Mesendoderm (in vitro differentiated cells): ENCODE results near the gene USP2.

ENCODE experiments used
- DNase-seq: peaks from one replicate; pipeline ENCODE4 v3.0.0; 2013
- H2AK5ac ChIP-seq: 2 replicates; pipeline ENCODE4 v1.6.1; 2013; ENCODE audit warnings: low read length, inconsistent platforms
- H2BK120ac ChIP-seq: 2 replicates; pipeline ENCODE4 v1.6.1; 2013; ENCODE audit warnings: low read depth, mild to moderate bottlenecking, low read length, moderate library complexity, mixed read lengths
- H2BK15ac ChIP-seq: replicated peaks from 2 replicates; pipeline ENCODE4 v1.6.1; 2013; ENCODE audit warnings: low read depth, mild to moderate bottlenecking, moderate library complexity
- H2BK5ac ChIP-seq: 2 replicates; pipeline ENCODE4 v1.6.1; 2013; ENCODE audit warnings: low read length, inconsistent platforms
- H3K18ac ChIP-seq: 2 replicates; pipeline ENCODE4 v1.6.1; 2013; ENCODE audit warnings: mild to moderate bottlenecking, low read length, mixed read lengths
- H3K23ac ChIP-seq: one replicate; pipeline ENCODE4 v1.6.1; 2013; ENCODE audit warnings: low read length
- H3K27ac ChIP-seq: 2 replicates; pipeline ENCODE4 v1.5.1; 2013; ENCODE audit warnings: low read depth, mild to moderate bottlenecking, inconsistent platforms, low read length, moderate library complexity
- H3K27me3 ChIP-seq: 2 replicates; pipeline ENCODE4 v1.6.1; 2013; ENCODE audit warnings: low read length, control low read depth, mild to moderate bottlenecking, inconsistent platforms; ENCODE audit not compliant: insufficient read depth, poor library complexity
- H3K36me3 ChIP-seq: 2 replicates; pipeline ENCODE4 v1.6.1; 2013; ENCODE audit warnings: low read length, inconsistent platforms; ENCODE audit not compliant: control insufficient read depth, insufficient read depth
- H3K4ac ChIP-seq: one replicate; pipeline ENCODE4 v1.6.1; 2013; ENCODE audit warnings: low read depth, mild to moderate bottlenecking, low read length, moderate library complexity
- H3K4me1 ChIP-seq: 2 replicates; pipeline ENCODE4 v1.6.1; 2013; ENCODE audit warnings: low read depth, low read length, inconsistent platforms; ENCODE audit not compliant: control insufficient read depth
- H3K4me2 ChIP-seq: 2 replicates; pipeline ENCODE4 v1.6.1; 2013; ENCODE audit warnings: low read length
- H3K4me3 ChIP-seq: 2 replicates; pipeline ENCODE4 v1.5.1; 2013; ENCODE audit warnings: mild to moderate bottlenecking, low read length
- H3K56ac ChIP-seq: one replicate; pipeline ENCODE4 v1.6.1; 2013; ENCODE audit warnings: low read length
- H3K79me1 ChIP-seq: 2 replicates; pipeline ENCODE4 v1.6.1; 2013; ENCODE audit warnings: low read length, inconsistent platforms
- H3K79me2 ChIP-seq: 2 replicates; pipeline ENCODE4 v1.6.1; 2013; ENCODE audit warnings: mild to moderate bottlenecking, low read length; ENCODE audit not compliant: control insufficient read depth, insufficient read depth
- H3K9ac ChIP-seq: 2 replicates; pipeline ENCODE4 v1.6.1; 2013; ENCODE audit warnings: low read length, inconsistent platforms
- H4K5ac ChIP-seq: one replicate; pipeline ENCODE4 v1.6.1; 2013; ENCODE audit warnings: low read length
- H4K8ac ChIP-seq: one replicate; pipeline ENCODE4 v1.6.1; 2013; ENCODE audit warnings: low read depth, mild to moderate bottlenecking, control low read depth, low read length, moderate library complexity
- WGBS: extraction: QIAGEN DNeasy Blood & Tissue Kit; methylation state at CpG from one replicate; pipeline ENCODE4 v1.1.7; 2013; ENCODE audit warnings: low lambda C conversion rate, missing lambda C conversion rate; ENCODE audit not compliant: insufficient coverage; ENCODE audit errors: extremely low coverage; 5-methylcytosine and 5-hydroxymethylcytosine counted together

The USP2 gene

DNA sequence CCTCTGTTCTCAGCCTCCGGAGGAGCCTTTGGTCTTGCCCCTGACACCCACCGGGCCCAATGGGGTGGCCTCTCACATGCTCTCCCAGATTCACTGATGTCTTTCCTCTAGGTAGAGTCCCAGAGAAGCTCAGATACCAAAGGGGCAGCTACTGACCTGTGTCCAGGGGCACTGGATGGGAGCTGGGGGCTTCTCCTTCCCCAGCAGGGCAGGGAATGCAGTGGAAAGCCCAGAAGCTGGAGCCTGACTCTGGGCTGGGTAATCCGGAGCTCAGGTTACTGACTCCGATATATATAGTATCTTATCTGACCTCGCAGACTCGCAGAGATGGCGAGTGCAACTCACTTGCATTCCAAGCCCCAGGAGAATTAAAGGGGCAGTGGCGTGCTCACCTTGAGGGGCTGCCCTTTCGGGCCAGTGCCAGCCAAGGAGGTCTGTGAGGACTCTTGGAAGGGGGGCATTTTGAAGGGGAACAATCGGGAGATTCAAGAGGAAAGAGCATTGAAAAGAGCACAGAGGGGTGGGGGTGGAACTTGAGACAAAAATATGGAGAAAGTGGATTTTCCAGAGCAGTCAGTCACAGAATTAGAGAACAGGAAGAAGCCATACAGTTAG, 2.5 kb downstream of the USP2 start:
- peak overlapping the region; percentile 56 for H3K9ac ChIP-seq
- H3K4me2 ChIP-seq, result peak overlapping the region; percentile 14
- no peak overlapping the region for H4K8ac ChIP-seq
- H3K56ac ChIP-seq, result peak overlapping the region; percentile 79
- H2BK120ac ChIP-seq, result peak overlapping the region; percentile 66
- H3K4ac ChIP-seq, result peak overlapping the region; percentile 77
- peak overlapping the region; percentile 86 for H3K27ac ChIP-seq
- no peaks in the 10 kb centered on the region for H3K79me2 ChIP-seq
- peak overlapping the region; percentile 7 for H3K18ac ChIP-seq
- H2BK15ac ChIP-seq, result no peak overlapping the region
- no peak overlapping the region for H3K4me3 ChIP-seq
- H3K23ac ChIP-seq, result no peak overlapping the region
- no peak overlapping the region for H4K5ac ChIP-seq
- WGBS, result no CpG with 5 or more reads among the region's 10 CpGs
- peak overlapping the region; percentile 72 for H2BK5ac ChIP-seq
- DNase-seq, result peak; percentile 87
- H3K36me3 ChIP-seq, result no peaks in the 10 kb centered on the region
- H3K79me1 ChIP-seq, result no peaks in the 10 kb centered on the region
- H3K4me1 ChIP-seq, result peaks cover 41% of the 10 kb centered on the region
- H2AK5ac ChIP-seq, result no peak overlapping the region
- no peaks in the 10 kb centered on the region for H3K27me3 ChIP-seq

DNA sequence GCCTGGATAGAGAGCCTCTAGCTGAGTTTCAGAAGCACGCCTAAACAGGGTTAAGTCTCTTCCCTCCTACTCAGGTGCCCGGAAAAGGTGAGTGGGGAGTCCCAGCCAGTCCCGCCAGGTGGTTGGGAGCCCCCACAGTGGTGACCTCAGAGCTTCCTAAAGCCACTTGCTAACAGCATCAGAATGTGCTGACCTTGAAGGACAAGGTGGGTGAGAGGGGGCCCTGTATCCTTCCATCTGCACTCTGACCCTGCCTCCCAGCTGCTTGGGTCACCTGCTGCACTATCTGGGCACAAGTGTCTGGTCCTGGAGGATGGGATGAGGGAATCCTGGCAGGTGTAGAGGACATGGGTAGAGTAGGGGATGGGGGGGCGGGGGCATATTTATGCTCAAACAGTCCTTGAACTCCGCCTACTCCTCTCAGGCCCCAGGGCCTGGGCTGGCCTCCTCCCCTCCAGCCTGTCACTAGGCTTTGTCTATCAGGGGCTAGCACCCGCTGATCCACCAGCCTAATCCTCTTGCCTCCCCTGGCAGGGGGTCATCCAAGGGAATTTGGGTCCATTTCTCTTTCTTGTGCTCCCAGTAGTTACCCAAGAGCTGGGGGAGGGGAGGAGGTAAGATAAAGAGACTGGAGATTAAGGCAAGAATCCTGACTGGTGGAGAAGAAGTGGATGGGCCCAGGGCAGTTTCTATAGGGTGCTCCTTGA, 3.4 kb downstream of the USP2 start:
- Histone ChIP-seq H3K36me3 (no peaks in the 10 kb centered on the region), H3K9ac (no peak overlapping the region), H3K4me1 (peaks cover 41% of the 10 kb centered on the region), H3K56ac (peak overlapping the region; percentile 79), H3K27me3 (no peaks in the 10 kb centered on the region), H2BK5ac (peak overlapping the region; percentile 23), H3K79me2 (no peaks in the 10 kb centered on the region), H2BK120ac (no peak overlapping the region), H3K27ac (peak overlapping the region; percentile 41), H3K79me1 (no peaks in the 10 kb centered on the region), H4K5ac (no peak overlapping the region), H3K23ac (no peak overlapping the region), H3K4me3 (no peak overlapping the region), H4K8ac (no peak overlapping the region), H3K18ac (peak overlapping the region; percentile 44), H3K4ac (no peak overlapping the region), H3K4me2 (no peak overlapping the region), H2AK5ac (peak overlapping the region; percentile 1), H2BK15ac (no peak overlapping the region)
- no CpG with 5 or more reads among the region's 6 CpGs for WGBS
- peak; percentile 96 for DNase-seq

DNA sequence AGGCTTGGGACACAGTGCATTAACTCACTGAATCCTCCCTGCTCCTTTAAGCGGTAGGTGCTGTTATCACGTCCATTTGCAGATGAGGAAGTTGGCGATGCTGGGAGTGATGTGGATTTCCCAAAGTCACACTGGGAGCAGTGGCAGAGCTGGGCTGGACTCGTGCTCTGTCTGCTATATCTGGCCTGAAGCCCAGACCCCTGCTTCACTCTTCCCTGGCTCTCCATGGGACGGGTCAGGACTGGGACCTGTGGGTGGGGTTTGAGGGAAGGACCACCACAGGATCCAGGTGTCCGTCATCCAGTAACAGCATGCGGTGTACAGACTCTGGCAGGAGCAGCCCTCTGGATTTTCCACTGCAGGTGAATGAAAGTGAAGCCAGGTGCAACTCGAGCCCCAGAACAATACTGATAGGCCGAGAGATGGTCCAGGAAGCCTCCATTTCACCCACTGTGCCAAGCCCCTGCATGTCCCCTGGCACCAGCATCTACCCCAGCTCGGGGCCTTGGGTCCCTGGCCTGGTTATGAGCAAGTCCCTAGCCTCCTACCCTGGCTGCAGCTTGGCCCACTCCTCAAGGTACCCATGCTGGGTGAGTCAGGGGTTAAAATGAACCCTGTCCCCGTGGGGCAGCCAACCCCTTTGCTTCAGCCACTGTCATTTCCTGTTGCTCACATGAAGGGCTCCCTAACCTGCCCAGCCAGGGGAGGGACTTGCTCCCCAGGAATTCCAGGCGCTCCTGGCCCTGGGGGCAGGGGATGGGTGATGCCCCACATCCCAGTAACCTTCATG, 4.2 kb downstream of the USP2 start:
- peak overlapping the region; percentile 56 for H3K4ac ChIP-seq
- H3K4me3 ChIP-seq, result no peak overlapping the region
- WGBS, result no CpG with 5 or more reads among the region's 12 CpGs
- no peak overlapping the region for H3K4me2 ChIP-seq
- no peak overlapping the region for H2BK15ac ChIP-seq
- H3K23ac ChIP-seq, result no peak overlapping the region
- H4K5ac ChIP-seq, result no peak overlapping the region
- H3K27ac ChIP-seq, result peak overlapping the region; percentile 41
- H3K56ac ChIP-seq, result peak overlapping the region; percentile 72
- H3K36me3 ChIP-seq, result no peaks in the 10 kb centered on the region
- H3K18ac ChIP-seq, result peak overlapping the region; percentile 44
- no peak overlapping the region for H4K8ac ChIP-seq
- no peaks in the 10 kb centered on the region for H3K27me3 ChIP-seq
- H3K79me1 ChIP-seq, result no peaks in the 10 kb centered on the region
- H3K9ac ChIP-seq, result no peak overlapping the region
- peaks cover 41% of the 10 kb centered on the region for H3K4me1 ChIP-seq
- peak; percentile 51 for DNase-seq
- no peak overlapping the region for H2BK120ac ChIP-seq
- peak overlapping the region; percentile 80 for H2AK5ac ChIP-seq
- H2BK5ac ChIP-seq, result peak overlapping the region; percentile 64
- no peaks in the 10 kb centered on the region for H3K79me2 ChIP-seq

DNA sequence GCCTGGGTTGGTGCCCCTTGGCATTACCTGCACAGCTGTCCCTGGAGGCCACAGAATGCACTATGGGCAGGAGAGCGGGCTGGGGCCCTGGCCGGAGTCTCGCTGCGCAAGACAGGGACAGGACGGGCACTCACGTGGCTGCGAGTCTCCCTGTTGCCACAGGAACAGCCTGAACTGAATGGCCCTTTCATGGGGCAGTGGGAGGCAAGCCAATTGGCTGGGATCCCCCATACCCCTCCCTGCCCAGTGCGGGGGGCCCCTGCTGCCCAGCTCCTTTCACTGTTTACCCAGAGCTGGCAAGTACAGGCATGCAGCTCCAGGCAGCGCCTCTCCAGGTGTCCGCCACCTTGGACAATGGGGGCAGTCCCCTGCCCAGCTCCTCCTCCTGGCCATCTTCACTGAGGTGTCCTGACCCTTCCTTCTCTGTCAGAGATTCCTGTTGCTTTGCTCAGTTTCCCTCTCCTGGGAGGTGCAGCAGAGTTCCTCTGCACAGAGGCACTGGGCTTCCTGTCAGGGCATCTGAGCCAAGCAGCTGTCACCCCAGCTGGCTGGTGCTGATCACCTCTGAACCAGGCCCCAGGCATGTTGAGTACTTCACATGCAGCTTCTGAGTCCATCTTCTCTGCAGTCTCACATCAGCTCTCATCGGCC, 5.2 kb downstream of the USP2 start:
- H3K4me2 ChIP-seq, result no peak overlapping the region
- no peak overlapping the region for H4K5ac ChIP-seq
- no peak overlapping the region for H3K4me3 ChIP-seq
- H2BK120ac ChIP-seq, result no peak overlapping the region
- no peaks in the 10 kb centered on the region for H3K36me3 ChIP-seq
- H3K79me2 ChIP-seq, result no peaks in the 10 kb centered on the region
- no peak overlapping the region for H3K9ac ChIP-seq
- H3K4me1 ChIP-seq, result peaks cover 39% of the 10 kb centered on the region
- H3K27me3 ChIP-seq, result no peaks in the 10 kb centered on the region
- H3K23ac ChIP-seq, result no peak overlapping the region
- H3K18ac ChIP-seq, result no peak overlapping the region
- no CpG with 5 or more reads among the region's 11 CpGs for WGBS
- no peak overlapping the region for H2BK15ac ChIP-seq
- no peak overlapping the region for H3K4ac ChIP-seq
- peak overlapping the region; percentile 30 for H2AK5ac ChIP-seq
- H3K56ac ChIP-seq, result peak overlapping the region; percentile 73
- no peaks in the 10 kb centered on the region for H3K79me1 ChIP-seq
- H3K27ac ChIP-seq, result no peak overlapping the region
- DNase-seq, result no peak
- peak overlapping the region; percentile 12 for H2BK5ac ChIP-seq
- no peak overlapping the region for H4K8ac ChIP-seq

DNA sequence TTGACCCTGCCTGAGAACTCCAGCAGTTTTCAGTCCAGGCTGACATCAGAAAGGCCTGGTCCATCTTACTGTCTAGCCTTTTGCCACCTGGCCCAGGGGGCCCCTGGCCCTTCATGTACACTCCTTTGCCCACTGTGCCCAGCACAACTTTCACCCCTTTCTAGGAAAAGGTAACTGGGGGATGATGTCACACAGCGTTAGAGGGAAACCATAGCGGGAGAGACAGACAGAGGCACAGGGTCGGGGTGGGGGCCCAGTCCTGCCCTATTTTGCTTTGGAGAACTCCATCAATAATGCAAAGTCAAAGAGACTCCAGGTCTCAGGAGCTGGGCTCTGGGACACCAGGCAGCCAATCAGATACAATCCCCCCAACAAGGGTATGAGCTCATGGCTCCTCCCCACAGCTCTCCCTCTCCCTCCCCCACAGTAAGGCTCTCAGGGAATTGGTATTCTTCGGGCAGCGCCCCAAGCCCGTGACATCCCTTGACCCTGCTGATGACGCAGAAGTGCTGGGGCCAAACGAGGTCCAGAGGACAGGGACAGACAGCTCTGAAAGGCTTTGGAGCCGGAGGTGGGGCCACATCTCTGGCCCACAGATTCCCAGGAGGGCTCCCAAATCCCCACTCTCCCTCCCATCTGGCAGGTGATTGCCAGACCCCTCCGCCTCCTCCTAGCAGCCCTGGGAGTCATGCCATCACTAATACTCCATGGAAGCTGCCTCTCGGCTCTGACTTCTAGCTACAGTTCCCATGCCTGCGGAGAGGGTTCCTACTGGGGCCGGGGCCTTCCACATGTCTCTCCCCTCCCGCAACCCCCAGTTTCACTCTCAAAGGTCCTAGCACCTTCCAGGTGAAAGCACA, 5.9 kb downstream of the USP2 start:
- H2BK5ac ChIP-seq, result peak overlapping the region; percentile 12
- DNase-seq, result peak; percentile 68
- H3K79me1 ChIP-seq, result no peaks in the 10 kb centered on the region
- peaks cover 39% of the 10 kb centered on the region for H3K4me1 ChIP-seq
- H3K56ac ChIP-seq, result peak overlapping the region; percentile 73
- no peaks in the 10 kb centered on the region for H3K36me3 ChIP-seq
- H3K27me3 ChIP-seq, result no peaks in the 10 kb centered on the region
- peak overlapping the region; percentile 75 for H3K23ac ChIP-seq
- no peak overlapping the region for H4K5ac ChIP-seq
- no peak overlapping the region for H3K27ac ChIP-seq
- no peak overlapping the region for H3K9ac ChIP-seq
- no peaks in the 10 kb centered on the region for H3K79me2 ChIP-seq
- peak overlapping the region; percentile 39 for H3K4ac ChIP-seq
- H3K18ac ChIP-seq, result no peak overlapping the region
- H3K4me2 ChIP-seq, result no peak overlapping the region
- no peak overlapping the region for H2BK120ac ChIP-seq
- peak overlapping the region; percentile 30 for H2AK5ac ChIP-seq
- no peak overlapping the region for H4K8ac ChIP-seq
- H2BK15ac ChIP-seq, result no peak overlapping the region
- no CpG with 5 or more reads among the region's 14 CpGs for WGBS
- no peak overlapping the region for H3K4me3 ChIP-seq
